Measurements from ENCODE around the gene TMEM238. TPM values are rescaled to one million over a fixed set of nuclear protein-coding genes. Genes with fewer than 3 reads are reported as not detected.
A peak's percentile ranks its signal among the peaks of the same experiment; 100 is the strongest.

The TMEM238 gene
- total RNA-seq, 1 donor from 2014 or later: 8.1 TPM

DNA sequence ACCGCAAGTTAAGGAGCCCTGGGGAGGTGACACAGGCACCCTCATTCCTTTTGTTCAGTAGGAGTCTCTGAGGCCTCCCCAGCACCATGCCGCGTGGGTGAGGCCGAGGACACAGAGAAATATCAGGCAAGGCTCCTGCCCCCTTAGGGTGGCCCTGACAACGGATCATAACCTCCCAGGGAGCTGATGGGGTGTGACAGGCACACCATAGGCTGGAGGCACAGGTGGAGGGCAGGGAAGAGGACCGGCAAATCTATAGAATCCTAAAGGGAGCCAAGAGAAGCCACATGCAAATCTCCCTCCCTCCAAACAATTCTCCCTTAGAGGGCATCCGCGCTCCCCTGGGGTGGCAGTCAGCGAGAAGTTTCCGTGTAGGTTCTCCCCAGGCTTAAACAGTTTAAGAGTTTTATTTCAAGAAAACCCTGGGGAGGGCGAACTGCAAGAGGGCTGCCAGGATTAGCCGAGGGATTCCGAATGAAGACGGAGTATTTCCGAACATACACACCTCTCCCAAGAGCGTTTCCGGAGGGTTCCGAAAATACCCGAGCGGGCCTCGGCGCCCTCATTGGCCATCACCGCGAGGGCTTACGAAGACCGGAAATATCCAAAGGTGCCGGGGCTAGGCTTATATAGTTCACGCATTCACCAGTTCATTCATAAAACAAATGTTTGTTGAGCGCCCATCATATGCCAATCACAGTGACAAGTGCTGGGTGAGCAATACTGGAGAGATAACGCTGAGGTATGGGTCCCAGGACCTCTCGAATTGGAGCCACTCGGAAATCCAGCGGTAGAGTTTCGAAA is 1.0 kb upstream of the TMEM238 start:
- peaks cover 6% of the 10 kb centered on the region for H3K9me3 Mint-ChIP-seq
- DNase-seq (ENCODE audit: extremely low spot score, unreplicated experiment): peak; percentile 92
- TF ChIP-seq, protein P1, sequence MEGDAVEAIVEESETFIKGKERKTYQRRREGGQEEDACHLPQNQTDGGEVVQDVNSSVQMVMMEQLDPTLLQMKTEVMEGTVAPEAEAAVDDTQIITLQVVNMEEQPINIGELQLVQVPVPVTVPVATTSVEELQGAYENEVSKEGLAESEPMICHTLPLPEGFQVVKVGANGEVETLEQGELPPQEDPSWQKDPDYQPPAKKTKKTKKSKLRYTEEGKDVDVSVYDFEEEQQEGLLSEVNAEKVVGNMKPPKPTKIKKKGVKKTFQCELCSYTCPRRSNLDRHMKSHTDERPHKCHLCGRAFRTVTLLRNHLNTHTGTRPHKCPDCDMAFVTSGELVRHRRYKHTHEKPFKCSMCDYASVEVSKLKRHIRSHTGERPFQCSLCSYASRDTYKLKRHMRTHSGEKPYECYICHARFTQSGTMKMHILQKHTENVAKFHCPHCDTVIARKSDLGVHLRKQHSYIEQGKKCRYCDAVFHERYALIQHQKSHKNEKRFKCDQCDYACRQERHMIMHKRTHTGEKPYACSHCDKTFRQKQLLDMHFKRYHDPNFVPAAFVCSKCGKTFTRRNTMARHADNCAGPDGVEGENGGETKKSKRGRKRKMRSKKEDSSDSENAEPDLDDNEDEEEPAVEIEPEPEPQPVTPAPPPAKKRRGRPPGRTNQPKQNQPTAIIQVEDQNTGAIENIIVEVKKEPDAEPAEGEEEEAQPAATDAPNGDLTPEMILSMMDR (conservative IDR thresholded peaks at IDR 0.05): no peak
- peaks cover 24% of the 10 kb centered on the region for H3K4me1 Mint-ChIP-seq (ENCODE audit: unreplicated experiment)
- peaks cover 7% of the 10 kb centered on the region for H3K27me3 Mint-ChIP-seq
- peak overlapping the region; percentile 99 for H3K27ac Mint-ChIP-seq
- peak overlapping the region; percentile 100 for H3K4me3 Mint-ChIP-seq
- H3K36me3 Mint-ChIP-seq: peaks cover 16% of the 10 kb centered on the region

DNA sequence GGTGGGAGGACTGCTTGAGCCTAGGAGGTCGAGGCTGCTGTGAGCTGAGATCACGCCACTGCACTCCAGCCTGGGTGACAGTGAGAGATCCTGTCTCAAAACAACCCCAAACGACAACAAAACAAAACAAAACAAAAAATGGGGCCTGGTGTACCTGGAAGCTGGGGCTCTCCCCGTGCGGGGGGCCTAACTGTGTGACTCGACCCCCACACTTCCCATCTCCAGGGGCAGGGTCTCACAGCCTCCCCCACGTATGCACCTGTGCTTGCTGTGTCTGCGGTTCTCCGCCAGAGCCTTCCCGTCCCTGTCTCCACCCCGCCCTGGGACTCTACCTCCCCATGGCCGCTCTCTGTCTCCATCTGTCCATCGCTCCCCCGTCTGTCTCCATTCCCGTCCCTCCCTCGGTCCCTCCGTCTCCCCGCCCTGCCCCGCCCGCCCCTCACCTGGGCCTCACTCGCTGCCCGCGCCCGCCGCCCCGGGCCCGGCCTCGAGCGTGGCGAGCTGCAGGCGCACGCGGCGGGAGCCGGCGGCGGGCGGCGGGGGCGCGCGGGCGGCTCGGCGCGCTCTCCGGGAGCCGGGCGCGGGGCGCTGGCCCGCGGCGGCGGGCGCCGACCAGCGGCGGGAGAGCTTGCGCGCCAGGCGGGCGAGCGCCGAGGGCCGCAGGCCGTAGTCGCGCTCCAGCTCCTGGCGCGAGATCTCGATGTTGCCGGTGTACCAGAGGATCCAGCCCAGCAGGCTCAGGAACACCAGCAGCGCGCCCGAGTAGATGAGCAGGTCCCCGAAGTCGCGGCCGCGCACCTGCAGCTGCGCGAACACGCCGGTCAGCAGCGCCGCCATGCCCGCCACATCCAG is 587 bp downstream of the TMEM238 start:
- H3K4me1 Mint-ChIP-seq (ENCODE audit: unreplicated experiment): peaks cover 18% of the 10 kb centered on the region
- peaks cover 14% of the 10 kb centered on the region for H3K27me3 Mint-ChIP-seq
- peak overlapping the region; percentile 85 for H3K4me3 Mint-ChIP-seq
- H3K27ac Mint-ChIP-seq: peak overlapping the region; percentile 40
- TF ChIP-seq, protein P1 (conservative IDR thresholded peaks at IDR 0.05): peak; percentile 25
- H3K36me3 Mint-ChIP-seq: peaks cover 16% of the 10 kb centered on the region
- H3K9me3 Mint-ChIP-seq: peaks cover 6% of the 10 kb centered on the region
- no peak for DNase-seq (ENCODE audit: extremely low spot score, unreplicated experiment)

DNA sequence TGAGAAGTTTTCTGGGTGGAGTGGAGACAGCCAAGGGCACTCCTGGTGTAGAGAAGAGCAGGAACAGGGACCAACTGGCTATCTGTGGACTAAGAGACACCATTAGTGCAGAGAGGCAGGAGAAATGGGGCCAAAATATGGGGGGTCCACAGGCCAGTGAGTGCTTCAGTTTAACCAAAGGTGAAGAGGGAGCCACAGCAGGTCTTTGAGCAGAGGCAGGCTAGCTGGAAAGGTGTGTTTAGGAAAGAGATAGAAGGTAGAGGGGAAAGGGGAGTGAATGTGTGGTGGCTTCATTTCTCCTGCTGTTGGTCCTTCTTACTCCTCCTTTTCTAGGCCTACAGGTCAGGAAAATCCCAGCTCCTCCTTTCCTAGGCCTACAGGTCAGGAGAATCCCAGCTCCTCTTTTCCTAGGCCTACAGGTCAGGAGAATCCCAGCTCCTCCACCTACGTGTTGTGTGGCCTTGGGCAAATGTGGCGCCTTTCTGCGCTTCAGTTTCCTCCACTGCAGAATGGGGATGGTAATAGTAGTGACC is 1.5 kb downstream of the TMEM238 start:
- H3K36me3 Mint-ChIP-seq: peaks cover 16% of the 10 kb centered on the region
- TF ChIP-seq, protein P1 (conservative IDR thresholded peaks at IDR 0.05): no peak
- H3K27ac Mint-ChIP-seq: peak overlapping the region; percentile 40
- peaks cover 17% of the 10 kb centered on the region for H3K27me3 Mint-ChIP-seq
- DNase-seq (ENCODE audit: extremely low spot score, unreplicated experiment): no peak
- H3K9me3 Mint-ChIP-seq: peaks cover 6% of the 10 kb centered on the region
- H3K4me1 Mint-ChIP-seq (ENCODE audit: unreplicated experiment): peaks cover 17% of the 10 kb centered on the region
- peak overlapping the region; percentile 85 for H3K4me3 Mint-ChIP-seq

DNA sequence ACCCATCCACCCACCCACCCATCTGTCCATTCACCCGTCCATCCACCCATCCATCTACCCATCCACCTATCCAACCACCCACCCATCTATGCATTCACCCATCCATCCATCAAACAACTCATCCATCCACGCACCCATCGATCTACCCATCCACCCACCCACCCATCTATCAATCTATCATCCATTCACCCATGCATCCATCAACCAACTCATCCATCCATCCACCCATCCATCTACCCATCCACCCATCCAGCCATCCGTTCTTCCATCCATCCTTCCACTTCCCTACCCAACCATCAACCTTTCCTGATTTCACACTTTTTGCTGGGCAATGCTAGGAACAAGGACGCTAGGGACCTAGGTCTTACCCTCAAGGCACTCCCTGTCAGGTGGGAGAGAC is 2.1 kb downstream of the TMEM238 start:
- H3K27me3 Mint-ChIP-seq: peaks cover 17% of the 10 kb centered on the region
- peaks cover 6% of the 10 kb centered on the region for H3K9me3 Mint-ChIP-seq
- no peak for DNase-seq (ENCODE audit: extremely low spot score, unreplicated experiment)
- H3K4me1 Mint-ChIP-seq (ENCODE audit: unreplicated experiment): peaks cover 12% of the 10 kb centered on the region
- peak overlapping the region; percentile 40 for H3K27ac Mint-ChIP-seq
- TF ChIP-seq, protein P1 (conservative IDR thresholded peaks at IDR 0.05): no peak
- peaks cover 16% of the 10 kb centered on the region for H3K36me3 Mint-ChIP-seq
- peak overlapping the region; percentile 85 for H3K4me3 Mint-ChIP-seq

DNA sequence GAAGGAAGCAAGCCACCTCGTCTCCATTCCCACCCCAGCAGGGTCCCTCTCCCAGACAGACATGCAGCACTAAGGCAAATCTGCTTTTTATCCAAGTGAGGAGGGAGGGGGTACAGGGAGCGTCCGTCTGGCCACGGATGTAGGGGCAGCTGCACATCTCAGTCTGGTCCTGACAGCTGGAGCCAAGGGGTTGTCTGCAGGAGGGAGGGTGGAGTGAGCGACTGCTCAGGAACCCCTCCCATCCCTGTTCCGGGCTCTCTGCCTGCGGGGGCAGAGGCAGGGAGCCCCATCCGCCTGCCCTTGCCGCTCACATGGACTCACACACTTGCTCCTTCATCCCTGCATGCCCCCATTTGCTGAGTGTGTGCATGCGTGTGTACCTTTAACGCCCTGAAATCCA is 4.9 kb downstream of the TMEM238 start:
- peak overlapping the region; percentile 37 for H3K27ac Mint-ChIP-seq
- peaks cover 5% of the 10 kb centered on the region for H3K4me1 Mint-ChIP-seq (ENCODE audit: unreplicated experiment)
- H3K4me3 Mint-ChIP-seq: peak overlapping the region; percentile 23
- no peak for DNase-seq (ENCODE audit: extremely low spot score, unreplicated experiment)
- TF ChIP-seq, protein P1 (conservative IDR thresholded peaks at IDR 0.05): no peak
- H3K9me3 Mint-ChIP-seq: peaks cover 6% of the 10 kb centered on the region
- H3K36me3 Mint-ChIP-seq: peaks cover 5% of the 10 kb centered on the region
- peaks cover 28% of the 10 kb centered on the region for H3K27me3 Mint-ChIP-seq
